Measurements from ENCODE around the gene GNAT2. TPM values are rescaled to one million over a fixed set of nuclear protein-coding genes. Genes with fewer than 3 reads are reported as not detected.

Gene GNAT2
- total RNA-seq (2022) (not detected in 2 replicates), Bru-seq, nascent RNA (percentile 11 among the genes with signal in this experiment), BruChase-seq, experiment 1, labeled RNA remaining after a 2-hour chase (not detected), BruChase-seq, experiment 2, labeled RNA remaining after a 6-hour chase (percentile 15 among the genes with signal in this experiment)
- long read RNA-seq, partial matches to known transcripts: 0 of 17 reads
- long read RNA-seq, other reads (novel, unspliced or antisense): 17 of 17 reads

- H3K9me3 Mint-ChIP-seq (ENCODE audit: unreplicated experiment): no peaks in the 10 kb centered on the region
- no peaks in the 10 kb centered on the region for H3K27me3 ChIP-seq (replicated peaks; ENCODE audit: control insufficient read depth, insufficient read depth, low read length)
- peak within 1 kb of the TSS; percentile 86 for H3K27ac Mint-ChIP-seq (ENCODE audit: unreplicated experiment)
- H3K4me1 ChIP-seq: peaks cover 15% of the 10 kb centered on the region
- ChIA-PET CTCF (interaction anchor here (1.0 to 1.5 kb wide), 5 partner anchors 20 to 365 kb away, joined by 3 to 8 read pairs (median 3); partner anchors contain the start of gene AHCYL1), POLR2A (interaction anchor here (0.6 to 1.6 kb wide), 3 partner anchors 36 to 484 kb away, joined by 3 to 10 read pairs (median 3); partner anchors contain the start of genes GNAI3 and GSTM4)
- H3K27me3 Mint-ChIP-seq (ENCODE audit: insufficient read depth, unreplicated experiment): no peaks in the 10 kb centered on the region
- peaks cover 17% of the 10 kb centered on the region for H3K36me3 Mint-ChIP-seq (ENCODE audit: insufficient read depth, unreplicated experiment)
- BruUV-seq (replicated peaks): TSS peak; percentile 68
- H3K4me1 Mint-ChIP-seq (ENCODE audit: low read depth, unreplicated experiment): peaks cover 16% of the 10 kb centered on the region
- H3K36me3 ChIP-seq (ENCODE audit: control insufficient read depth, insufficient read depth, low read length): no peaks in the 10 kb centered on the region
- peak within 1 kb of the TSS; percentile 80 for H3K4me3 ChIP-seq (ENCODE audit: low read depth, low read length)
- no peak for TF ChIP-seq CTCF (IDR thresholded peaks at IDR 0.05; ENCODE audit: insufficient read depth in 1 of 2, low read depth in 1 of 2, low read length in 1 of 2, severe bottlenecking in 1 of 2, unreplicated experiment in 1 of 2)
- H3K4me3 Mint-ChIP-seq (ENCODE audit: unreplicated experiment): peak within 1 kb of the TSS; percentile 96
- intact Hi-C loops (cut with micrococcal nuclease; ENCODE audit: unreplicated experiment): loop anchor here (1.0 kb wide), 1 partner anchor 73 kb away; no protein-coding TSS in a partner anchor
- peak; percentile 79 to 81 for DNase-seq
- no peaks in the 10 kb centered on the region for H3K9me3 ChIP-seq
Observed at GRCh38 chr1:109619576-109620400, at the start of gene GNAT2, which contains the start of gene AMPD2. TSS of gene GNAT2 (minus strand) at chr1:109619616. CDS start at chr1:109612870, 6,746 bp downstream. TSS of gene AMPD2 (plus strand) at chr1:109619837. CDS start at chr1:109621176, 1,339 bp downstream.

- Histone ChIP-seq H3K4me3 (ENCODE audit: low read depth, low read length) (no peak overlapping the region), H3K36me3 (ENCODE audit: control insufficient read depth, insufficient read depth, low read length) (no peaks in the 10 kb centered on the region), H3K4me1 (no peaks in the 10 kb centered on the region), H3K9me3 (no peaks in the 10 kb centered on the region), H3K27me3 (replicated peaks; ENCODE audit: control insufficient read depth, insufficient read depth, low read length) (no peaks in the 10 kb centered on the region)
- ChIA-PET CTCF (interaction anchor here (0.5 kb wide), 1 partner anchor 377 kb away, joined by 4 read pairs; no protein-coding TSS in a partner anchor), POLR2A (no interaction called here)
- Mint-ChIP-seq H3K36me3 (ENCODE audit: insufficient read depth, unreplicated experiment) (no peaks in the 10 kb centered on the region), H3K27me3 (ENCODE audit: insufficient read depth, unreplicated experiment) (no peaks in the 10 kb centered on the region), H3K4me1 (ENCODE audit: low read depth, unreplicated experiment) (no peaks in the 10 kb centered on the region), H3K4me3 (ENCODE audit: unreplicated experiment) (no peak overlapping the region), H3K27ac (ENCODE audit: unreplicated experiment) (no peak overlapping the region), H3K9me3 (ENCODE audit: unreplicated experiment) (no peaks in the 10 kb centered on the region)
- DNase-seq: no peak
- no TSS peak for BruUV-seq (replicated peaks)
- TF ChIP-seq CTCF (IDR thresholded peaks at IDR 0.05; ENCODE audit: insufficient read depth in 1 of 2, low read depth in 1 of 2, low read length in 1 of 2, severe bottlenecking in 1 of 2, unreplicated experiment in 1 of 2): no peak
- intact Hi-C loops (cut with micrococcal nuclease; ENCODE audit: unreplicated experiment): no loop called here
Observed at GRCh38 chr1:109668123-109668775, 48.8 kb upstream of the GNAT2 start.
